Fibroblast of skin of left biceps (primary cell): ENCODE measurements around the gene KDM2B.

ENCODE experiments used
- DNase-seq, 2 experiments: peaks; one replicate each; pipeline ENCODE4 v3.0.0-alpha.2; 2013; ENCODE audit warnings: low read depth in 2 of 2

KDM2B gene

DNA sequence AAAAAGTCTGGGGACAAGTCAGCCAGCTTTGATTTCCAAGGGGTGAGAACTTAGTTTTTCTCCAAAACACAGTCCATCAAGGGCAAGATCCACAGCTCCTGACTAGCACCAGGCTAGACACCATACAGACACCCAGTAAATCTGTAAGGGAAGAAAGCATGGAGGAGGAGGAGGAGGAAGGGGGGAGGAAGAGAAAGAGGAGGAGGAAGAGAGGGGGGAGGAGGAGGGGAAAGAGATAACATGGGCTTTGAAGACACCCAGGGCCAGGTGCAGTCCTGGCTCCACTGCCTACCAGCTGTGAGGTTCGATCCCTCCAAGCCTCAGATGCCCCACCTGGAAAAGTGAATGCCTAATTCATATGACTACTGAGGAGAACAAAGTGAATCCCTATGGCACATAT is 18.3 kb downstream of the KDM2B start:
- DNase-seq = no peak

GRCh38 chr12:121561009-121561395 is 19.8 kb downstream of the KDM2B start:
- no peak for DNase-seq

- DNase-seq = no peak
Observed at GRCh38 chr12:121560392-121561008, 20.3 kb downstream of the KDM2B start.

DNA sequence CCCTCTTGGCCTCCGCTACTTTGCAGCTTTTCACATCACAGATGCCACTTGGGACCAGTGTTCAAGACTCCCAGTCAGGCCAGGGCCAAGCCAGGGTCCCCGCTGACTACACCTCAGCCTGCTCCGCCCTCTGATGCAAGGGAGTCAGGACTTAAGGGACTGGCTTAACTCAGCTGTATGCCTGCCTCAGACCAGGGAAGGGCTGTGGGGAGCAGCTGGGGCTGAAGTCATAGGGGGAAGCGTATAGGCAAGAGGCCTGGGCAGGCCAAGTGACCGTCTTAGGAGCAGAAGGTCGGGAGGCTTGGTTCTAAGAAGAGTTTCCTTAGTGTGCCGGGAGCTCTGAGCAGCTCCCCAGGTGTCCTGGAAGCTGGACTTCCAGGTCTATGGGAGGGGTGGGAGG is 21.9 kb downstream of the KDM2B start:
- DNase-seq = no peak

DNA sequence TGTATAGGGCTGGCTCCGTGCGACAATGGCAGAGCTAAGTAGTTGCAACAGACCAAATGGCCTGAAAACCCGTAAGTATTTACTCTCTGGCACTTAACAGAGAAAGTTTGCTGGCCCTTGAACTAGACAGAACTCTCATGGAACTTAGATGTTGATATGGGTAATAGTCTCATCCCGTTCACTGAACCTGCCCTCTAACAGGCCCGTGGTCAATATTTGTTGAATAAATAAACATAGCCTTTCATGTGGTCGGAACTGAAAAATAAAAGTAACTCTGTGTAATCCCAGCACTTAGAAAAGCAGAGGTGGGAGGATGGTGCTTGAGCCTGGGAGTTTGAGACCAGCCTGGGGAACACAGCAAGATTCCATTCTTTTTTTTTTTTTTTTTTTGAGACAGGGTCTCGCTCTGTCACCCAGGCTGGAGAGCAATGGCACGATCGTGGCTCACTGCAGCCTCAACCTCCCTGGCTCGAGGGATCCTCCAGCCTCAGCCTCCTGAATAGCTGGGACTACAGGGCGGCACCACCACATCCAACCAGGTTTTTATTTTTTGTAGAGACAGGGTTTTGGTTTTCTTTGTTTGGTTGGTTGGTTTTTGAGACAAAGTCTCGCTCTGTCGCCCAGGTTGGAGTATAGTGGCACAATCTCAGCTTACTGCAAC is 29.7 kb downstream of the KDM2B start:
- no peak for DNase-seq

GRCh38 chr12:121549075-121549474 is 31.7 kb downstream of the KDM2B start:
- DNase-seq = no peak

- DNase-seq = no peak
Observed at GRCh38 chr12:121545480-121545879, 35.3 kb downstream of the KDM2B start.

GRCh38 chr12:121543786-121544185 is 37.0 kb downstream of the KDM2B start:
- no peak for DNase-seq

GRCh38 chr12:121539908-121540307 is 40.9 kb downstream of the KDM2B start:
- DNase-seq = no peak

DNA sequence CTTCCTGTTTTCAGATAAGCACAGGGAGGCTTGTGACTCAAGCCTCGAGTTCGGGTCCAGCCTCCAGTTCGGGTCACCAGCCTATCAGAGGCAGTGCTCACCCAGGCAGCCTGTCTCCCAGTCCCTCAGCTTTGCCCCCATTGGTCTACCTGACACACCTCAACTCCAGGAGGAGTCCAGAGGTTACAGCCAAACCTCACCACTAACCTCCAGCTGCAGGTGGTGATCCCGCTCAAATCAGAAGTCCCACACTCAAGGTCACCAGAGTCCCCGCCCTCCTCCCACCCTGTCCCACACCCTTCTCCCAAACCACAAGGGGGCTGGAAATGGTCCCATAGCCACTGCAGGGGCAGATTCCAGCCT is 42.1 kb downstream of the KDM2B start:
- no peak for DNase-seq

GRCh38 chr12:121537814-121538698 is 42.8 kb downstream of the KDM2B start:
- DNase-seq = no peak

GRCh38 chr12:121536899-121537813 is 43.7 kb downstream of the KDM2B start:
- DNase-seq = no peak

DNA sequence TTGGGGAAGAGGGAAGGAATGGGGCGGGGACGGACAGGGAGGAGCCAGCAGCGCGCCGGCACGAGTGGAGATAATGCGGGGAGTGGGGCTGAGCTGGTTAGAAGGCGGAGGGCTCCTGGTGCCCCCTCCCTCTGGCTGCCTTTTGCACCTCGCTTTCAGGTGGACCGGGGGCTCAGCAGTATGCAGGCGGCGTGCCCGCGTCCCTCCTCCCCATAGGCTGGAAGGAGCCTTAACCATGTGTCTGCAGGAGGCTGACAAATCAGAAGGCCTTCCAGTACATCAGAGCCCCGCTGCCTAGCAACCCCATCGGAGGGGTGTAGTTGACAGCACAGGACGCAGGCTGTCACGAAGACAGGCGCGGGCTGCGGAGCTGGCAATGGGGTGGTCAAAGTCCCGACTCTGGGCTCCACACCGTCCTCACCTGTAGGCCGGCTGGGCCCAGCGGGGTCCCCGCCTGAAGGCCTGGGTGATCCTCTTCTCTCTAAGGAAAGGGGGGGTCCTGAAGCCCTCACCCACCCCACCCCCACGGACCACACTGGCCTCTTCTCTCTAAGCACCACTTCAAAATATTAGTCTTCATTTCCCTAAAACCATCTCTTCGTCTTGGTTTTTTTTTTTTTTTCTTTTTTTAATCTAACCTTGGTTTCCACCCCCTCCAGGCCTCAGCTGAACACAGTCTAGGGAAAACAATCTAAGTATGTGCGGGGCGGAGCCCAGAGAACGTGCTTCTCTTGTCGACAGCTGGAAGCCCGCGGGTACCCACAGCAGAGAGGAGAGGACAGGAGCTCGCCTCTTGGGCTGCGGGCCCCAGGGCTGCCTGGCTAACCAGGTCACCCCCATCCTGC is 44.5 kb downstream of the KDM2B start:
- peak; percentile 50 for DNase-seq

DNA sequence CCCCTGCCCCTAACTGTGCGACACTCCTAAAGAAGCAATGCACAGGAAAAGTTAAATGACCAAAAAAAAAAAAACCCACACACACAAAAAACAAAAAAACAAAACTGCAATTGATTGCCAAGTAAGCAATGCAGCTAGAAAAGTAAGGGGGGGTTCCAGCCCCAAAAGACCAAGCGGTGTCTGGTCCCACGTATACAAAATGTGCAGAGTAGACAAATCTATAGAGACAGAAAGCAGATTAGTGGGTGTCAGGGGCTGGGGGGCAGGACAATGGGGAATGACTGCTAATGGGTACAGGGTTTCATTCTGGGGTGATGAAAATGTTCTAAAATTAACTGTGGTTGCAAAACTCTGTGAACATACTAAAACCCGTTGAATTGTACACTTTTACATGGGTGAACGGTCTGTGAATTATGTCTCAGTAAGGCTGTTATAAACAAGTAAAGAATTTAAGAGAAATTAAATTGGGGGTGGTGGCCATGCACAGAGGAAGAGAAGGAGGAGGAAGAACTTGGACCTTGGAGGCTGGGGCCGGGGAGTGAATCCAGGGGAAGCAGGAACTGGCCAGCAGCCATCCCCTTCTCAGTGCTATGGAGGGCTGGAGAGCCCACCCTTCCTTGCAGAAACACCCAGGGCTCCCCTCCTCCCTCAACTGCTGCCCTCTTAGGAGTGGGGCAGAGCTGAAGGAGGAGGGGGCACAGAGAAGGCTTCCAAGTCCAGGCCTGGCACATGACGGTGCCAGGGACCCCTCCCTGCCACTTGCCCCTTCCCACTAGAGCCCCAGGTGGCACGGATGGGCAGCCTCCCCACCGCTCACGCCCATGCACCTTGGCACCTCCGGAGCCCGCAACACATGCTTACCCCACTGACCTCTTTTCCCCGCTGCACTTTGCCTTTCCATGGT is 45.4 kb downstream of the KDM2B start:
- DNase-seq = no peak

- DNase-seq = no peak
Observed at GRCh38 chr12:121534495-121535148, 46.2 kb downstream of the KDM2B start.

GRCh38 chr12:121533394-121534090 is 47.3 kb downstream of the KDM2B start:
- no peak for DNase-seq

DNA sequence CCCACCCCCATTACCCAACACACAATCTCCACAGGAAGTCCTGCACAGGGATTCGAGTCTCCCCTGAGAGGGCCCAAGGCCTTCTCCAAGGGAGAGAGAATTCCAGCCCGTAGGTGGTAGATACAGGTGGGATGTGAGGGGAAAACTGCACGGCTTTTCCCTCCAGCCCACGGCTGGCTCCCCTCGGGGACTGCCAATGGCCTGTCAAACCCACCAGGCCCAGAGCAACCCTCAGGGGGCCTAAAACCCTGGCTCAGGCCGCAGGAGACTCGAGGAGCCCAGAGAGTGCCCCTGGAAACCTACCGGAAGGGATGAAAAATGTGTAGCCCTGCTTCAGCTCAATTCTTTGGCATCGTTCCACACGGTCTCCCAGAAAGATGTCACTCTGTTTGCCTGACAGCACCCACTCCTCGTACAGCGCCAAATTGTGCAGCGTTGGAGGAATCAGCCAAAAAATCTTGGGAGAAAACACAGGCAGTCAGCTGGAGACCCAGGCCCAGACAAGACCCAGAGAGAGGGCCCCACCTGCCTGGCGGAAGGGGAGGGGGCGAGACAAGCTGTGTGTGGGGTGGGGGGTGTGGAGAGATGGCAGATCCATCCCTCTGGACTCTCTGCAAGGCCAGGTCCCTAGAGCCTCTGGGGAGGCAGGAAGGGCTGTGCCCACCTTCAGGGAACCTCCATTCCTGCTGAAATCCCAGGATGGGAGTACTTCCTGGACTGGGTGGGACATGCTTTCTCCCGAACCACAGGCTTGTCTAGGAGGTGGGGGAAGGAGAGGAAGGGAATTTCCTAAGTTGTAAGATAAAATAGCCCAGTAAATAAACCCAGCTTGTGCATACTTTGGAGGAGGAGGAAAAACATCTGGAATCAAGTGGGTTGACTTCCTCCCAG is 48.1 kb downstream of the KDM2B start:
- peak; percentile 33 to 35 for DNase-seq

- no peak for DNase-seq
Observed at GRCh38 chr12:121531356-121531750, 49.5 kb downstream of the KDM2B start.
